ENCODE measurements around the gene USP6.

DNA sequence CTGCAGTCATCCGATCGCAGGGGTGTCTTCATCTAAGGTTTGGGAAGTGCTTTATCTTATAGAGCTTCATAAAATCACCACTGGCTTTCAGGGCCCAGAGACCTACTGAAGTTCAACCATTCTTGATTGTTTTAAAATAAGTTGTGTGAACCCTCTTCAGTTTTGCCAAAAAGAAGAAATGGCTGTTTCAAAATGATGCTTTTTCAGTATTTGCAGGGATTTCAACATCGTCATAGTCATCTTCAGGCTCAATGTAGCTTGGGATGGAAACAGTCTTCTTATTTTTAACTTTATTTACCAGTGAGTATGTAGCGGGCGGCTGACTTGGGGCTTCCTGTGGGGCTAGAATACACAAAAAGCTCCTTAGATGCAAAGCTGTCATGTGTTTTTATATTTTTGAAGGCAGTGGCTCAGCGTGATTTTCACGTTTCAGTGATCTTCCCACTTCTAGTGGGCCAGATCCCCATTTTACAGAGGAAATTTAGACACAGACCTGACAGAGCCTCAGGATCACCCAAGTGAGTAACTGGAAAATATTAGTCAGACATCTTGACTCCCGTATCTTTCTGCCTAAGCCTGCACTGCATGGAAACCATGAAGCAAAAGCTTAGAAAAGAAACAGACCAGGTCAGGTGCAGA, 94.9 kb downstream of the USP6 start:
- TF ChIP-seq, protein P1, sequence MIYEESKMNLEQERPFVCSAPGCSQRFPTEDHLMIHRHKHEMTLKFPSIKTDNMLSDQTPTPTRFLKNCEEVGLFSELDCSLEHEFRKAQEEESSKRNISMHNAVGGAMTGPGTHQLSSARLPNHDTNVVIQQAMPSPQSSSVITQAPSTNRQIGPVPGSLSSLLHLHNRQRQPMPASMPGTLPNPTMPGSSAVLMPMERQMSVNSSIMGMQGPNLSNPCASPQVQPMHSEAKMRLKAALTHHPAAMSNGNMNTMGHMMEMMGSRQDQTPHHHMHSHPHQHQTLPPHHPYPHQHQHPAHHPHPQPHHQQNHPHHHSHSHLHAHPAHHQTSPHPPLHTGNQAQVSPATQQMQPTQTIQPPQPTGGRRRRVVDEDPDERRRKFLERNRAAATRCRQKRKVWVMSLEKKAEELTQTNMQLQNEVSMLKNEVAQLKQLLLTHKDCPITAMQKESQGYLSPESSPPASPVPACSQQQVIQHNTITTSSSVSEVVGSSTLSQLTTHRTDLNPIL (CRISPR knock-in tag; IDR thresholded peaks at IDR 0.05; ENCODE audit: low read depth), result no peak
- TF ChIP-seq, protein P2, sequence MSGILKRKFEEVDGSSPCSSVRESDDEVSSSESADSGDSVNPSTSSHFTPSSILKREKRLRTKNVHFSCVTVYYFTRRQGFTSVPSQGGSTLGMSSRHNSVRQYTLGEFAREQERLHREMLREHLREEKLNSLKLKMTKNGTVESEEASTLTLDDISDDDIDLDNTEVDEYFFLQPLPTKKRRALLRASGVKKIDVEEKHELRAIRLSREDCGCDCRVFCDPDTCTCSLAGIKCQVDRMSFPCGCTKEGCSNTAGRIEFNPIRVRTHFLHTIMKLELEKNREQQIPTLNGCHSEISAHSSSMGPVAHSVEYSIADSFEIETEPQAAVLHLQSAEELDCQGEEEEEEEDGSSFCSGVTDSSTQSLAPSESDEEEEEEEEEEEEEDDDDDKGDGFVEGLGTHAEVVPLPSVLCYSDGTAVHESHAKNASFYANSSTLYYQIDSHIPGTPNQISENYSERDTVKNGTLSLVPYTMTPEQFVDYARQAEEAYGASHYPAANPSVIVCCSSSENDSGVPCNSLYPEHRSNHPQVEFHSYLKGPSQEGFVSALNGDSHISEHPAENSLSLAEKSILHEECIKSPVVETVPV (CRISPR knock-in tag; IDR thresholded peaks at IDR 0.05), result no peak
- TF ChIP-seq RARB (CRISPR knock-in tag; IDR thresholded peaks at IDR 0.05) (no peak), ZFP3 (CRISPR knock-in tag; IDR thresholded peaks at IDR 0.05) (no peak)

All from SK-N-SH treated with all-trans-retinoic acid at 6 μM for 48 hours (cell line).